Thymus (tissue), 11 donors: ENCODE measurements around the gene ERBB4. TPM values are rescaled to one million over a fixed set of nuclear protein-coding genes. Genes with fewer than 3 reads are reported as not detected.

Source experiments
- DNase-seq, 9 donors: peaks; one replicate each; pipeline ENCODE4 v3.0.0-alpha.2; 2013; ENCODE audit warnings: low spot score in 9 of 9, low read depth in 6 of 9, missing footprints in 1 of 9
- H3K27ac ChIP-seq, 2 donors: one replicate each; pipeline ENCODE4 v1.5.1; 2013; ENCODE audit warnings: control low read depth in 1 of 2, low read depth in 1 of 2, low read length in 1 of 2, mild to moderate bottlenecking in 1 of 2, moderate library complexity in 1 of 2
- H3K27me3 ChIP-seq, 2 donors: one replicate each; pipeline ENCODE4 v1.5.1; 2013; ENCODE audit warnings: low read length in 1 of 2; ENCODE audit not compliant: control insufficient read depth in 2 of 2, insufficient read depth in 1 of 2
- H3K36me3 ChIP-seq, 2 donors: one replicate each; pipeline ENCODE4 v1.5.1; 2013; ENCODE audit warnings: low read length in 1 of 2, mild to moderate bottlenecking in 1 of 2, moderate library complexity in 1 of 2; ENCODE audit not compliant: control insufficient read depth in 2 of 2, insufficient read depth in 2 of 2
- H3K4me1 ChIP-seq, 2 donors: one replicate each; pipeline ENCODE4 v1.5.1; 2013; ENCODE audit warnings: low read length in 2 of 2; ENCODE audit not compliant: control insufficient read depth in 2 of 2, insufficient read depth in 2 of 2
- H3K4me3 ChIP-seq, 2 donors: one replicate each; pipeline ENCODE4 v1.5.1; 2013; ENCODE audit warnings: low read length in 2 of 2, control low read depth in 1 of 2, mild to moderate bottlenecking in 1 of 2
- H3K9me3 ChIP-seq, 2 donors: one replicate each; pipeline ENCODE4 v1.5.1; 2013; ENCODE audit warnings: low read length in 1 of 2, mild to moderate bottlenecking in 1 of 2; ENCODE audit not compliant: control insufficient read depth in 2 of 2, insufficient read depth in 1 of 2
- WGBS: extraction: QIAGEN DNeasy Blood & Tissue Kit; methylation state at CpG from one replicate; pipeline ENCODE4 v1.1.7; 2013; 5-methylcytosine and 5-hydroxymethylcytosine counted together
- polyA plus RNA-seq: library from polyadenylated mRNA; stranded (reverse); fragments of 200-250 nt; gene quantifications from one replicate; pipeline ENCODE4 v1.2.3, GENCODE V29; 2013
- total RNA-seq: library from RNA; stranded (reverse); fragments of 120-200 nt; gene quantifications from one replicate; pipeline ENCODE4 v1.2.4, GENCODE V29; 2013
- donor health status: healthy.

ERBB4 gene
- total and polyA plus RNA-seq, 2 donors: 0.16 to 0.19 TPM

DNA sequence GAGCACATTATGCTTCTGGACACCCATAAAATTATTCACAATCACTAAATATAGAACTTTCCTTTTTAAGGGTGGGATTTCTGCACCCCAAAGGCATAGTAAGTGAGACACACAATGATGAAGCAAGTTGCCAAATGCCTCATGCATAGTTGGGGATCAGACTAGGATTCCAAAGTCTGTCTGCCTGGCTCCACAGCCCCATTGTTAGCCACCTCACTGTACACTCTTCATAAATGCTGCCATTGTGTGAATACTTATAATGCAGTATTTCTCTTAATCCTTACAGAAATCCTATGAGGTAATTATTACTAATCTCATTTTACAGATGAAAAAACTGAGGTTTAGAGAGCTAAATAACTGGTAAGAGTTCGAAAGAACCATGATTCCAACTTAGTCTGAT is 738.6 kb downstream of the ERBB4 start:
- Histone ChIP-seq H3K36me3 (no peaks in the 10 kb centered on the region), H3K4me1 (no peaks in the 10 kb centered on the region), H3K9me3 (no peaks in the 10 kb centered on the region), H3K27me3 (no peaks in the 10 kb centered on the region), H3K27ac (no peak overlapping the region), H3K4me3 (no peak overlapping the region)
- WGBS: 69% methylated on average over 1 of the region's 1 CpG
- DNase-seq: no peak

DNA sequence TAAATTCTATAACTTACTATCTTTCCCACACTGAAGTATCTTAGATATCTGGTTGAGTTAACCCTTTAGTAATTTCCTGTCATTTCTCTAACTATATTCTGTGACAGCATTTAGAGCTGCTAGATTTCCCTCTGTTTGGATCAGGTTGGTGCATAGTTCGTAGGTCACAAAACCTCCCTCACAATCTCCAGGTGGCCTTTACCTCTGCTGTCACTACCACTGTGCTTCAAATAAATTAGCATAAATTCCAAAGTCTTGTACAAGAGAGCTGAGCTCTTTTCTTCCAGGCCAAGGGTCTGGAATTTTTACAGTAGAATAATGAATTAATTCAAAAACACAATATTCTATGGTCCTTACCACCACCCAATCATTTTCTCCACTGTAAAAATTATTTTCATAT is 739.7 kb downstream of the ERBB4 start:
- Histone ChIP-seq H3K4me1 (no peaks in the 10 kb centered on the region), H3K27me3 (no peaks in the 10 kb centered on the region), H3K4me3 (no peak overlapping the region), H3K36me3 (no peaks in the 10 kb centered on the region), H3K27ac (no peak overlapping the region), H3K9me3 (no peaks in the 10 kb centered on the region)
- DNase-seq: no peak
- 90% methylated on average over 1 of the region's 1 CpG for WGBS

DNA sequence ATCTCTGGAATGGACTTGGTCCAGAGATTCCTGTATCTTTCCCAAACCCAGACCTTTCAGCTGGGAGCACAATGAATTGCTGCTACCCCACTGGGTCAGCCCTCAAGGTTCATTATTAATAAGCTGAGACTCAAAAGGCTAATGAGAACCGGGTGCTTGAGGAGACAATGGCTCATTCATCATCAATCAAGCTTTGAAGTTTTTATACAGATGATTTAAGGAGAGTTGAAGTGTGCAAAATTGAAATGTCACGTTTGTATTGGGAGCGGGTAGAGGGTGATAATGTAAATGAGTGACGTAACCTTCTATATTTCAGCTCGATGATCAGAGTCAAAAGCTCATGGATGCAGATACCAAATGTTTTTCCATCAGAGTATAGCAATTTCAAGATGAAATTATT is 744.9 kb downstream of the ERBB4 start:
- no peak overlapping the region for H3K27ac ChIP-seq
- no peaks in the 10 kb centered on the region for H3K36me3 ChIP-seq
- no peaks in the 10 kb centered on the region for H3K9me3 ChIP-seq
- DNase-seq: no peak
- WGBS: 88% methylated on average over 5 of the region's 5 CpGs
- no peaks in the 10 kb centered on the region for H3K27me3 ChIP-seq
- no peak overlapping the region for H3K4me3 ChIP-seq
- H3K4me1 ChIP-seq: no peaks in the 10 kb centered on the region

DNA sequence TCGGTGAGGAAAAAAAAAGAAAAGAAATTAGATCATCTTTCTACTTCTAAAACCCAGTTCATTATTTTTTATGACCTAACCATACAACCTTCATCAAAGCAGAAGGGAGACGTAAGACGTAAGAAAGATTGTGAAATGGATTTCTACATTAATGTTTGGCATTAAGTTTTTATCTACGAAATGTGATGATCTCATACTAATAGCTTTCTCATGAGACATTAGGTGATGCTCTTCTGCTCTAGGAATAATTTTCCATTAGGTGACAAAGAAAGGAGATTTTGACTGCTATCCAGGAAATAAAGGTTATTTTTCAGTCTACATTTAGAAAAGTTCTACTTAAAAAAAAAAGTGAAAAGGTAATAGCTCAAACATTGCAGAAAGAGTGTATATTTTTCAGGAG is 748.6 kb downstream of the ERBB4 start:
- no peak overlapping the region for H3K4me3 ChIP-seq
- DNase-seq: no peak
- no peak overlapping the region for H3K27ac ChIP-seq
- WGBS: 81% methylated on average over 4 of the region's 4 CpGs
- H3K36me3 ChIP-seq: no peaks in the 10 kb centered on the region
- no peaks in the 10 kb centered on the region for H3K4me1 ChIP-seq
- H3K27me3 ChIP-seq: no peaks in the 10 kb centered on the region
- no peaks in the 10 kb centered on the region for H3K9me3 ChIP-seq

DNA sequence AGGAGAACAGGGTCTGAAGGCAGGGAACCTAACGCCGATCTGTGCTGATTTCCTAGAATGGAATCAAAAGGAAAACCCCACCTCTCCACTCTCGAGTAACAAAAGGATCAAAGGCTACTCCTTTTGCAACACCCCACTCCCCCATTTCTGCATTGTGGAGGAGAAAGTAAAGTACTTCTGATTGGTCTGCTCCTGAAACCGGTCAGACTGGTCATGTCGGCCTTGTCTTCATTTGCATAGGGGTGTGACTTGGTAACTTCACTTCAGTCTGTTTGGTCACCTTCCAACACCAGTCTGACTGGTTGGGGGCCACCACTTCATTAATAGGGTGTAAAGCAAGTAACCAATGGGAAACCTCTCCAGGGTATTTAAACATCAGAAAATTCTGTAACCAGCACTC is 771.9 kb downstream of the ERBB4 start:
- no peaks in the 10 kb centered on the region for H3K27me3 ChIP-seq
- H3K4me1 ChIP-seq: no peaks in the 10 kb centered on the region
- H3K4me3 ChIP-seq: no peak overlapping the region
- H3K27ac ChIP-seq: no peak overlapping the region
- H3K9me3 ChIP-seq: no peaks in the 10 kb centered on the region
- WGBS: 57% methylated on average over 5 of the region's 5 CpGs
- H3K36me3 ChIP-seq: no peaks in the 10 kb centered on the region
- no peak for DNase-seq

DNA sequence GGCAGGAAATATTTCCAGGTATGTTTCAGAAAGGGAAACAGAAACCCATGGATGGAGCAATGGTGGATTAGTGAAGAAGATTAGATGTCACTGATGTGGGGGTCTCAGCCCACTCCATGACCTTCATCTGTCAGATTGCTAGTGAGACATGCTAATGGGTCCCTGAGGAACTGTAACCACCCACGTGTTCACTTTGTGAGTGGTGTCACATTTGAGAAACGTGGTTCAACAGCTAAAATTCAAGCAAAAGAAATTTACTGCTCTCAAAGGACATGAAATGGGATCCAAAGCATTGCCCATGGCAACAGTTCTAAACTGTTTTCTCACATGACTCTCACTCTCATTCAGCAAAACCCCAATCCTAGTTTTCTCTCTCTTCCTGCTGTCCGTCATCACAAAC is 776.1 kb downstream of the ERBB4 start:
- H3K27me3 ChIP-seq: no peaks in the 10 kb centered on the region
- H3K4me1 ChIP-seq: no peaks in the 10 kb centered on the region
- H3K27ac ChIP-seq: no peak overlapping the region
- no peak overlapping the region for H3K4me3 ChIP-seq
- 84% methylated on average over 3 of the region's 3 CpGs for WGBS
- H3K9me3 ChIP-seq: no peaks in the 10 kb centered on the region
- no peaks in the 10 kb centered on the region for H3K36me3 ChIP-seq
- no peak for DNase-seq

DNA sequence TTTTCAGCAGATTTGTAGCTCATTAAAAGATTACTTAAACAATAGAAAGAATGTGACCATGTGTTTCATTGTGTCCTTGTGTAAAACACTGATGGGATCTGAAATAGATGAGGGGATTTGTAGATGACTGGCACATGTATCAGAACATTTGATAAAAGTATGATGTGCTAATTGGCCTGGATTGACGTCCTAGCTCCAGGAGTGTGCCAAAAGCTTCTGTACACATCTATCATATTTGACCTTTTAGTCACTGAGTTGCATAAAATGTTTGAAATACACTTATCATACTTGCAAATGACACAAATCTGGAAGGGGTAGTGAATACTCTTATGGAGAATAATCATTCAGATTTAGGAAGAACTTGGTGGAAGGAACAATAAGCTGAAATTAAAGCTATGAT is 778.5 kb downstream of the ERBB4 start:
- 66% methylated on average over 1 of the region's 1 CpG for WGBS
- no peaks in the 10 kb centered on the region for H3K4me1 ChIP-seq
- no peaks in the 10 kb centered on the region for H3K9me3 ChIP-seq
- no peaks in the 10 kb centered on the region for H3K36me3 ChIP-seq
- H3K27me3 ChIP-seq: no peaks in the 10 kb centered on the region
- DNase-seq: no peak
- H3K27ac ChIP-seq: no peak overlapping the region
- no peak overlapping the region for H3K4me3 ChIP-seq

DNA sequence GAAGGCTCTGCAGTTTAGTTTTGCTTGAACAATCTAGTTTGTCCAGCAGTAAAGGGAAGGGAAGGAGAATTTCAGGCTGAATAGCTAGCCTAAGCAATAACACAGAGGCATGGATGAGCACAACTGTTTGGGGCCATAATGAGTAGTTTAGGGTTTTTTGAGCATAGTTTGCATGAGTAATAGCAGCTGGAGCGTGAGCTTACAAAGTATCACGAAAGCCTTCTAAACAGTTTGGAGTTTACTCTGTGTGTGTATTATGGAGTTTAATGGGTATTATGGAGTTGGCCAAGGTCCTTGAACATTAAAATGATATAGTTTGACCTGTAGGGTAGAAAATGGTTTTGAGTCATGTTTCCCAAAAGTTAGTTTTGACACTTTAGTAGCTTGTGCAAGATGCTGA is 782.3 kb downstream of the ERBB4 start:
- DNase-seq: no peak

DNA sequence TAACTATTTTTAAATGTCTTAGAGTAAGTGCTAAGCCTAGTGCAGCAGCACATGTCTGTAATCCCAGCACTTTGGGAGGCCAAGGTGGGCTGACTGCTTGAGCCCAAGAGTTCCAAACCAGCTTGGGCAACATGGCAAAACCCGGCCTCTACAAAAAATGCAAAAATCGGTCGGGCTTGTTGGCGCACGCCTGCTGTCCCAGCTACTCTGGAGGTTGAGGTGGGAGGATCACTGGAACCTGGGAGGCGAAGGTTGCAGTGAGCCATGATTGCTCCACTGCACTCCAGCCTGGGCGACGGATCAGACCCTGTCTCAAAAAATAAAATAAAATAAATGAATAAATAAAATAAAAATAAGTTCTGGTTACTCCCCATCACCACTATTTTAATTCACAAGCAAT is 783.4 kb downstream of the ERBB4 start:
- H3K9me3 ChIP-seq: no peaks in the 10 kb centered on the region
- no peak overlapping the region for H3K4me3 ChIP-seq
- DNase-seq: no peak
- no peaks in the 10 kb centered on the region for H3K36me3 ChIP-seq
- H3K4me1 ChIP-seq: no peaks in the 10 kb centered on the region
- no peaks in the 10 kb centered on the region for H3K27me3 ChIP-seq
- H3K27ac ChIP-seq: no peak overlapping the region
- WGBS: 96% methylated on average over 8 of the region's 8 CpGs

More for the DNA sequence above, 782.3 kb downstream of the ERBB4 start:
- H3K9me3 ChIP-seq: no peaks in the 10 kb centered on the region
- no peaks in the 10 kb centered on the region for H3K36me3 ChIP-seq
- no peak overlapping the region for H3K27ac ChIP-seq
- WGBS: 96% methylated on average over 2 of the region's 2 CpGs
- H3K4me3 ChIP-seq: no peak overlapping the region
- H3K27me3 ChIP-seq: no peaks in the 10 kb centered on the region
- H3K4me1 ChIP-seq: no peaks in the 10 kb centered on the region

DNA sequence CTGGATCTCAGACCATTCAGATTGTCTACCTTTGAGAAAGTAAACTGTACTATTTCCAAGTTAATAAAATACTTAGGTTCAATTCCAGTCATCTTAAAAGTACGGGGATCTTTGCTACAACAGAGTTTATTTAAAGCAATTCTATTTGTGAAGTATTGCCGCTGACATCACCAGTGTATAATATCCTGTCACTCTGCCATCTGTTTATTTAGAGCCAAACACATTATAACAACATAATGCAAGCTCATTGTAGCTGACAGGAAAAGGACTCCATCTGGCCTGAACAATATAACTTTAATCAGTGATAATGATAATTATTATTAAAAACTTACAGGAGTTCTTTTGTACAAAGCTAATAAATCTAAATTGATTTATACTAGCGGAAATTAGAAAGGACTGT is 786.8 kb downstream of the ERBB4 start:
- no peak for DNase-seq
- no peaks in the 10 kb centered on the region for H3K27me3 ChIP-seq
- 76% methylated on average over 3 of the region's 3 CpGs for WGBS
- H3K36me3 ChIP-seq: no peaks in the 10 kb centered on the region
- no peaks in the 10 kb centered on the region for H3K4me1 ChIP-seq
- no peak overlapping the region for H3K4me3 ChIP-seq
- H3K9me3 ChIP-seq: no peaks in the 10 kb centered on the region
- no peak overlapping the region for H3K27ac ChIP-seq
